ENCODE data around the gene GPR68. TPM values are rescaled to one million over a fixed set of nuclear protein-coding genes. Genes with fewer than 3 reads are reported as not detected.
"Not testable (repeated sequence)": the region's sequence is repeated elsewhere in the genome, so short reads cannot be mapped to it uniquely, and the experiment has no call there.

Gene GPR68
- total and polyA plus RNA-seq, 9 donors = 0.35 to 0.83 (median 0.68) TPM

DNA sequence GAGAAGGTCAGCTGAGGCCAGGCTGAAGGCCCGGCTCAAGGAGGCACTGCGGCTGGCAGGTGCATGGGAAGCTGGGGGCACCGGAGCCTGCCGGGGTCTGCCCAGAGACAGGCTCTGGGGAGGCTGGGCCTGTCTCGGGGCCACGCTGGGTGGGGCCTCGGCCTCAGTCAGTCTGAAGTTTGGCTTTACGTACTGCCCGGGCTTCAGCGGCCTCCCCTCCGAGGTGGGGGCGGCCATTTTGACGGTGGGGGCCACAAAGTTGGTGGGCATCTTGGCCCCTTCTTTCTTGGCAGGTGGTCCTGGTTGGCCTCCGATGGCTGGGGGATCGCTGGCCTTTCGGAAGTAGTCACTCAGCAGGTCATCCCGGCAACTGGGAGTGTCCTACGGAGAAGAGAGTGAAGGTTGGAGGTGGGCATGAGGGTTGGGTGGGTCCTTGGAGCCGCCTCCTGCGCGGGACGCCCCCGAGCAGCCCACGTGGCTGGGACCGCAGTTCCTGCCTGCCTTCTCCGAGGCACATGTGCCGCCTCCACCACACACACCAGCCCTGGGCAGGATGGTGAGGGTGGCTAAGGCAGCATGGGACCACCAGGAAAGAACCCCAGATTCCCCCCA is 28.9 kb upstream of the GPR68 start:
- H3K36me3 ChIP-seq (ENCODE audit: control insufficient read depth, insufficient read depth, low read length) = peaks cover 17% of the 10 kb centered on the region
- no peaks in the 10 kb centered on the region for H3K9me3 ChIP-seq (replicated peaks; ENCODE audit: control insufficient read depth, low read depth, low read length)
- H3K27ac ChIP-seq (ENCODE audit: low read length) = no peak overlapping the region
- 95% methylated on average over 19 of the region's 27 CpGs for WGBS (ENCODE audit: insufficient coverage)
- peaks cover 9% of the 10 kb centered on the region for H3K4me1 ChIP-seq (ENCODE audit: control insufficient read depth, insufficient read depth, low read length)
- H3K27me3 ChIP-seq (ENCODE audit: control insufficient read depth, insufficient read depth, low read length) = no peaks in the 10 kb centered on the region
- no peak for DNase-seq
- H3K4me3 ChIP-seq (ENCODE audit: low read length) = no peak overlapping the region

DNA sequence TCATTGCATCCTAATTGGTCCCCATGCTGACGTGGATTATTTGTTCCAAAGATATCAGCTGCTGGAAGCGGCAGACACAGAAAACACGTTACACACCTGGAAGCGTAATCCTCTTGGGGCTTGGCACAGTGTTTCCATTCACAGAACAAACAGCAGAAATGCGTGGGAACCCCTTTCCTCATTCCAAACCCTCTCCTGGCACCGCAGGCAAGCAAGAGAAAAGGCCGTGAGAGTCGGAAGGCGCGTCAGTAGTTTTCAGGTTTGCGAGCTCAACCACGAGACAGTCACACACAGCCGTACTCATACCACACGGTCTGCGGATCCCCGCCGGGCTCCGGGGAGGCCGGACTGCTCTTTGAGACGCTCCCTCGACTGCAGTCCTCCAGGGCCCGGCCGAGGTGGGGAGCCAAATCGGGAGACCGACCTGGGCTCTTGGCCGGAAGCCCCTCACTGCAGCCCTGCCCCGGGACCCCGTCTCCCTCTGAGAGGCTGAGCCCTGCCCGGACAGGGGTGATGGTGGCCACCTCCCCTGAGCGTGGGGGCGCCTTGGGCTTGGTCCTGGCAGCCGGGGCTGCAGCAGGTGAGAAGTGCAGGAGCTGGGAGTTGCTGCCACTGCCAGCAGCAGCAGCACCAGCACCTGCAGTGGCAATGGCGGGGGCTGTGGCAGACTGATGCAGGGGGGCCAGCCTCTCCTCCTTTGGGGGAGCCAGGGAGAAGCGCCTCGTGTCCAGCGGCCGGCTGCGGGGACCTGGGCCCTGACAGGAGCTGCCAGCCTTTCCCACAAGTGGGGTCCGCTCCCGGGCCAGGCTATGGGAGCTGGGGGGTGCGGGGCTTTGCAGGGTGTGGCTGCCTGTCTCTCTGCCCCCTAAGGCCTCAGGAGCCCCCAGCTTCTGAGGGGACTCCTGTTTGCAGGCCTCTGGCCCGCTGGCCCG is 28.1 kb upstream of the GPR68 start:
- Histone ChIP-seq H3K27me3 (ENCODE audit: control insufficient read depth, insufficient read depth, low read length) (no peaks in the 10 kb centered on the region), H3K4me1 (ENCODE audit: control insufficient read depth, insufficient read depth, low read length) (peaks cover 9% of the 10 kb centered on the region), H3K36me3 (ENCODE audit: control insufficient read depth, insufficient read depth, low read length) (peaks cover 15% of the 10 kb centered on the region), H3K27ac (ENCODE audit: low read length) (no peak overlapping the region), H3K9me3 (replicated peaks; ENCODE audit: control insufficient read depth, low read depth, low read length) (no peaks in the 10 kb centered on the region), H3K4me3 (ENCODE audit: low read length) (no peak overlapping the region)
- 76% methylated on average over 35 of the region's 43 CpGs for WGBS (ENCODE audit: insufficient coverage)
- DNase-seq = no peak

DNA sequence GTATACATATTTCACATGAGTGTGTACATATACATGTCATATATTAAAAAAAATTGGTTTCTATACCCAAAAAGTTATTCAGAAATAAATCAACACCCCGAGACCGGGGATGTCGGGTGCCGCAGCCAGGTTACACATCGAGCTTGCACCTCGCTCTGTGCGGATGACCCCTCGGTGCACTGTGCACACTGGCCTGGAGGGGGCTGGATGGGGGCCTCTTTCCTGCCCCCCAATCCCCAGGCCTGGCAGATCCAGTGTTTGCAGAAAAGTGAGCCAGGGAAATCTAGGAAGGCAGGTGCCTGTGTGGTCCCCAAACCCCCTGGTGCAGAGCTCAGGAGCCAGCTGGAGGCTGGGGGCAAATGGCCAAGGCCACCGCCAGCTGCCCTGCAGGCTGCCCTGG is 27.1 kb upstream of the GPR68 start:
- H3K36me3 ChIP-seq (ENCODE audit: control insufficient read depth, insufficient read depth, low read length) = peaks cover 7% of the 10 kb centered on the region
- WGBS (ENCODE audit: insufficient coverage) = 82% methylated on average over 9 of the region's 9 CpGs
- DNase-seq = no peak

DNA sequence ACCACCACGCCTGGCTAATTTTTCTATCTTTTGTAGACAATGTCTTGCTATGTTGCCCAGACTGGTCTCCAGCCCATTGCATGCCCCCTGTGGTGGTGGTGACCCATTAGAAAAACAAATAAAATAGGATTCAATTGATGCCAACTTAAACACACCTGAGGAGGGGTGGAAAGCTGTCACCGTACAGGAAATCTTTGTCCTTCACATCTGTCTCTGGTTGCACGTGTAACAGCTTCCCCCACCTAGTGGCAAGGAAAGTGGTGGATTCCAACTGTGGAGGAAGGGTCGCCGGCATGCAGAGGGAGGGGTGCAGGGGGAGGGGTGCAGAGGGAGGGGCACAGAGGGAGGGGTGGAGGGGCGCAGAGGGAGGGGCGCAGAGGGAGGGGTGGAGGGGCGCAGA is 26.1 kb upstream of the GPR68 start:
- Histone ChIP-seq H3K27ac (ENCODE audit: low read length) (no peak overlapping the region), H3K36me3 (ENCODE audit: control insufficient read depth, insufficient read depth, low read length) (peaks cover 3% of the 10 kb centered on the region), H3K9me3 (replicated peaks; ENCODE audit: control insufficient read depth, low read depth, low read length) (no peaks in the 10 kb centered on the region), H3K27me3 (ENCODE audit: control insufficient read depth, insufficient read depth, low read length) (no peaks in the 10 kb centered on the region), H3K4me3 (ENCODE audit: low read length) (no peak overlapping the region), H3K4me1 (ENCODE audit: control insufficient read depth, insufficient read depth, low read length) (peaks cover 9% of the 10 kb centered on the region)
- no peak for DNase-seq
- WGBS (ENCODE audit: insufficient coverage) = no CpG with 5 or more reads among the region's 8 CpGs

More for the DNA sequence above, 27.1 kb upstream of the GPR68 start:
- no peak overlapping the region for H3K4me3 ChIP-seq (ENCODE audit: low read length)
- H3K4me1 ChIP-seq (ENCODE audit: control insufficient read depth, insufficient read depth, low read length) = peaks cover 9% of the 10 kb centered on the region
- no peaks in the 10 kb centered on the region for H3K27me3 ChIP-seq (ENCODE audit: control insufficient read depth, insufficient read depth, low read length)
- H3K9me3 ChIP-seq (replicated peaks; ENCODE audit: control insufficient read depth, low read depth, low read length) = no peaks in the 10 kb centered on the region
- H3K27ac ChIP-seq (ENCODE audit: low read length) = no peak overlapping the region

DNA sequence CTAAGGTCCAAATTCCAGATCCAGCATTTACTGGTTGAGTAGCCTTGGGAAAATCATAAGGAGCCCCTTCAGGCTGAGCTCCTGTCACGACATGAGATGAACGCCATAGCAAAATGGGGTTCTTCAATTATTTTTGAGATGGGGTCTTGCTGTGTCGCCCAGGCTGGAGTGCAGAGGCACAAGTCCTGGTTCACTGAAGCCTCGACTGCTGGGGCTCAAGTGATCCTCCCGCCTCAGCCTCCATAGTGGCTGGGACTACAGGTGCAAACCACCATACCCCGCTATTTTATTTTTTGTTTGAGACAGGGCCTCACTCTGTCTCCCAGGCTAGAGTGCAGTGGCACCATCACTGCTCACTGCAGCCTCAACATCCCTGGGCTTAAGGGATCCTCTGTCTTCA is 25.7 kb upstream of the GPR68 start:
- Histone ChIP-seq H3K4me1 (ENCODE audit: control insufficient read depth, insufficient read depth, low read length) (peaks cover 9% of the 10 kb centered on the region), H3K27ac (ENCODE audit: low read length) (no peak overlapping the region), H3K36me3 (ENCODE audit: control insufficient read depth, insufficient read depth, low read length) (peaks cover 3% of the 10 kb centered on the region), H3K27me3 (ENCODE audit: control insufficient read depth, insufficient read depth, low read length) (peaks cover 3% of the 10 kb centered on the region), H3K4me3 (ENCODE audit: low read length) (no peak overlapping the region), H3K9me3 (replicated peaks; ENCODE audit: control insufficient read depth, low read depth, low read length) (no peaks in the 10 kb centered on the region)
- WGBS (ENCODE audit: insufficient coverage) = 93% methylated on average over 6 of the region's 6 CpGs
- no peak for DNase-seq

DNA sequence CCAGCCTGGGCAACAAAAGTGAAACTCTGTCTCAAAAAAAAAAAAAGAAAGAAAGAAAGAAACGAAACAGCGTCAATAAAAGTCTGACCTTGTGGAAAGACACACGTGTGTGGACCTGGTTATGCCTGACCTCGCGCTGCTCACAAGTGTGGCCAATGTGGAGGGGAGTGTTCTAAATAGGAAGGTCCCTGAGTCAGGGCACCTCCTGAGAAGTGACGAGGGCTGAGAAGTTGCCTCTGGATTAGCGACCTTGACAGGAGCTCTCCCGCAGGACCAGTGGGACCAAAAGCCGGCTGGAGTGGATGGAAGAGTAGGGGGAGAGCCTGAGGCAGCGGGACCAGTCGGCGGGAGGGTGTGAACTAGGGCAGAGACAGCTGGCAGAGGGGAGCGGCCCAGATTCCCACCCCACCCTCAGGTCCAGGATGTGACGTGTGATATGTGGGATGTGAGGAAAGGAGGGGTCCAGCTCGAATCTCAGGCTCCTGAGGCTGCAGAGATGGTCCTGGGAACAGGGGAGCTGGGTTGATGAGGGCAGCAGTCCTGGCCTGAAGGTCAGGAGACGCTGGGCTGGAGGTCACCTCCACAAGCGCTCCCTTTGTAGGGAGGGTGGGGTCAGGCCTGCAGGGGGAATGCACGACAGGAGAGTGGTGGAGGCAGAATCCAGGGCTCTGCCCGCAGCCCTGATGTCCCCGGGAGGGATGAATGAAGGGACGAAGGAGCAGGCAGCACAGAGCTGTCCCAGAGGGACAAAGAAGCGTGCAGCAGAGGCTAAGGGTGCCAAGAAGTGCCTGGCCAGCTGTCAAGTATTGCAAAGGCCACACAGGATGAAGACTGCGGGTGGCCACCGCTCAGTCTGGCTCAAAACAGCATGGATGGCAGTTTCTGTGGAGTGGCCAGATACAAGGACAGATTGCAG is 24.8 kb upstream of the GPR68 start:
- Histone ChIP-seq H3K4me1 (ENCODE audit: control insufficient read depth, insufficient read depth, low read length) (peaks cover 14% of the 10 kb centered on the region), H3K4me3 (ENCODE audit: low read length) (no peak overlapping the region), H3K27me3 (ENCODE audit: control insufficient read depth, insufficient read depth, low read length) (peaks cover 10% of the 10 kb centered on the region), H3K27ac (ENCODE audit: low read length) (no peak overlapping the region), H3K9me3 (replicated peaks; ENCODE audit: control insufficient read depth, low read depth, low read length) (no peaks in the 10 kb centered on the region), H3K36me3 (ENCODE audit: control insufficient read depth, insufficient read depth, low read length) (peaks cover 3% of the 10 kb centered on the region)
- 46% methylated on average over 20 of the region's 24 CpGs for WGBS (ENCODE audit: insufficient coverage)
- peak; percentile 41 for DNase-seq

DNA sequence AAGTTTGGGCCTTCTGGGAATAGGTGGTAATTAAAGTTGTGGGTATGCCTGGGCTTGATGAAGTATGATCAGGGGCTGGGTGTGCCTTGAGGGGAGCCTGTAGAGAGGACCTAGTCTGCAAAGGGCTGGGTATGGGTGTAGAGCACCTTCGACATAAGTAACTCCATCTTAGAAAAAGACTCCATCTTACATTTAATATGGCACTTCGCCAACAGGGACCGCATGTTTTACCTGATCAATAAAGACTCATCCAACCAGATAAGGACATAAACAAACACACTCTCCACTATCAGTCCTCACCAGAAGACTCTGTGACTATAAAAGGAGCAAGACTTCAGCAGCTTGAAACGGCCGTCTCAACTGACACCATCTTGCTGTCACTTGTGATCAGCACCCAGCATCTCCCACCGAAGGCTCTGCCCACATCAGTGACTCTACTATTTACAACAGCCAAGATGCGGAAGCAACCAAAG is 23.5 kb upstream of the GPR68 start:
- no peak overlapping the region for H3K27ac ChIP-seq (ENCODE audit: low read length)
- H3K27me3 ChIP-seq (ENCODE audit: control insufficient read depth, insufficient read depth, low read length) = peaks cover 20% of the 10 kb centered on the region

DNA sequence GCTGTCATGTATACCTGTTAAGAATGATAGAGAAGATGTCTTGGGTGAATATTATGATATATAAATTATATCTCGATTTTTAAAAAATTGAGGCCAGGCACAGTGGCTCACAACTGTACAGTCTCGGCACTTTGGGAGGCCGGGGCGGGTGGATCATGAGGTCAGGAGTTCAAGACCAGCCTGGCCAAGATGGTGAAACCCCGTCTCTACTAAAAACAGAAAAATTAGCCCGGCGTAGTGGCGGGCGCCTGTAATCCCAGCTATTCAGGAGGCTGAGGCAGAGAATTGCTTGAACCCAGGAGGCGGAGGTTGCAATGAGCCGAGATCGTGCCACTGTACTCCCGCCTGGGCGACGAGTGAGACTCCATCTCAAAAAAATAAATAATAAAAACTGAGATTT is 21.8 kb upstream of the GPR68 start:
- DNase-seq; H3K9me3 ChIP-seq (replicated peaks; ENCODE audit: control insufficient read depth, low read depth, low read length); H3K4me3 ChIP-seq (ENCODE audit: low read length); H3K27ac ChIP-seq (ENCODE audit: low read length); H3K36me3 ChIP-seq (ENCODE audit: control insufficient read depth, insufficient read depth, low read length): not testable (repeated sequence)
- 95% methylated on average over 7 of the region's 15 CpGs for WGBS (ENCODE audit: insufficient coverage)
- H3K27me3 ChIP-seq (ENCODE audit: control insufficient read depth, insufficient read depth, low read length) = peaks cover 20% of the 10 kb centered on the region
- H3K4me1 ChIP-seq (ENCODE audit: control insufficient read depth, insufficient read depth, low read length) = peaks cover 17% of the 10 kb centered on the region

More for the DNA sequence above, 23.5 kb upstream of the GPR68 start:
- 90% methylated on average over 2 of the region's 7 CpGs for WGBS (ENCODE audit: insufficient coverage)
- no peak for DNase-seq
- H3K9me3 ChIP-seq (replicated peaks; ENCODE audit: control insufficient read depth, low read depth, low read length) = no peaks in the 10 kb centered on the region
- no peak overlapping the region for H3K4me3 ChIP-seq (ENCODE audit: low read length)
- H3K4me1 ChIP-seq (ENCODE audit: control insufficient read depth, insufficient read depth, low read length) = peaks cover 17% of the 10 kb centered on the region
- H3K36me3 ChIP-seq (ENCODE audit: control insufficient read depth, insufficient read depth, low read length) = peaks cover 3% of the 10 kb centered on the region

DNA sequence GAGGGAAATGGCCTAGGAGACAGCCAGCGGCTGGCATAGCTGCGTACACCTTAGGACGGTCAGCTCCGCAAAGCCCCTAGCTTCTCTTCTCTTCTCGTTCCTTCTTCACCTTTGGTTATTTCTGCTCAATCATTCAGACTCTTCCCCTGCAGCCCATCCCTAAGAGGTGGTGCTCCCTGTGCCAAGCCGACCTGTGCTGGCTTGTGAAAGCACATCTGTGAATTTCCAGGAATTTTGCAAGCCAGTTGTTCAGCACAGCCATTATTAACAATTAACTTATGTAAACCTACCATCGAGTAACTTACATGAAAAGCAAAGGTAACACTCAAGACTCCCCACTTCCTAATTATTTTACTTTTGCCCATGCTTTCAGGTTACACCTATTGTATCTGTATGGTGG is 20.9 kb upstream of the GPR68 start:
- Histone ChIP-seq H3K4me3 (ENCODE audit: low read length) (no peak overlapping the region), H3K9me3 (replicated peaks; ENCODE audit: control insufficient read depth, low read depth, low read length) (peaks cover 2% of the 10 kb centered on the region), H3K36me3 (ENCODE audit: control insufficient read depth, insufficient read depth, low read length) (no peaks in the 10 kb centered on the region), H3K27me3 (ENCODE audit: control insufficient read depth, insufficient read depth, low read length) (peaks cover 23% of the 10 kb centered on the region), H3K4me1 (ENCODE audit: control insufficient read depth, insufficient read depth, low read length) (peaks cover 17% of the 10 kb centered on the region), H3K27ac (ENCODE audit: low read length) (no peak overlapping the region)
- WGBS (ENCODE audit: insufficient coverage) = 90% methylated on average over 6 of the region's 7 CpGs
- no peak for DNase-seq
